GM10248 (cell line): ENCODE data around the gene USP35.

Source experiments
- CTCF ChIA-PET: fragments of 300-600 bp; sonication (Branson Sonifier 250); formaldehyde crosslinking; extraction: SDS; loops from one replicate; lab custom pipeline; 2021; ENCODE audit warnings: antibody characterized with exemption; lab: Yijun Ruan, JAX
- POLR2A ChIA-PET: fragments of 350-650 bp; sonication (Branson Sonifier 250); formaldehyde crosslinking; extraction: SDS; loops from one replicate; lab custom pipeline; 2020; ENCODE audit warnings: antibody characterized with exemption; lab: Yijun Ruan, JAX
- DNase-seq: peaks from one replicate; pipeline ENCODE4 v3.0.0; 2012; ENCODE audit errors: extremely low spot score
- CTCF ChIP-seq: IDR thresholded peaks from 2 replicates; pipeline ENCODE4 v1.5.1; 2012; ENCODE audit warnings: mild to moderate bottlenecking, low read depth; ENCODE audit errors: extremely low read depth, missing control alignments, control extremely low read depth

Gene USP35

DNA sequence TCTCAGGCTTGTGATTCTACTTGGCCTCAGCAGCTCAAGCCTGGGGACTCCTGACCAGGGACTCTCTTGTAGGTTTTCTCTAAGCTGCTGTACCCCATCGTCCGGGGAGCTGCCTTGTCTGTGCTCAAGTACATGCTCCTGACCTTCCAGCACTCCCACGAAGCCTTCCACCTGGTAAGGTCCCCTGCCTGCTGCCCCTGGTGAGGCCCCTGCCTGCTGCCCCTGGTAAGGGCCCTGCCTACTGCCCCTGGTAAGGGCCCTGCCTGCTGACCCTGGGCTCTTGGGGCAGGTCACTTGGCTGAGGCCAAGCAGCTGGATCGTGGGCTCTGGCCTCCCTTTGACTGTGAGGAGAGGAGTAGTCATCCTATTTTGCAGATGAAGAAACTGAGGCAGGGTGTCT, 11.3 kb downstream of the USP35 start:
- POLR2A ChIA-PET = interaction anchor here (0.6 kb wide), 1 partner anchor 111 kb away, joined by 3 read pairs; no protein-coding TSS in a partner anchor
- CTCF ChIA-PET = interaction anchor here (0.9 to 2.1 kb wide), 2 partner anchors 9 to 364 kb away, joined by 3 to 8 read pairs; no protein-coding TSS in a partner anchor
- no peak for DNase-seq
- no peak for TF ChIP-seq CTCF

GRCh38 chr11:78200553-78200952, 11.8 kb downstream of the USP35 start:
- no peak for TF ChIP-seq CTCF
- ChIA-PET CTCF (interaction anchor here (0.9 to 2.1 kb wide), 2 partner anchors 8 to 364 kb away, joined by 3 to 8 read pairs; no protein-coding TSS in a partner anchor), POLR2A (no interaction called here)
- no peak for DNase-seq

GRCh38 chr11:78201096-78201818, 12.5 kb downstream of the USP35 start:
- DNase-seq = no peak
- ChIA-PET CTCF (interaction anchor here (1.0 to 2.1 kb wide), 3 partner anchors 19 to 460 kb away, joined by 3 to 8 read pairs (median 3); no protein-coding TSS in a partner anchor), POLR2A (no interaction called here)
- TF ChIP-seq CTCF = no peak

GRCh38 chr11:78202733-78203167, 14.0 kb downstream of the USP35 start:
- ChIA-PET POLR2A (no interaction called here), CTCF (interaction anchor here (1.7 kb wide), 1 partner anchor 9 kb away, joined by 5 read pairs; no protein-coding TSS in a partner anchor)
- no peak for DNase-seq
- TF ChIP-seq CTCF = no peak

- DNase-seq = no peak
- no peak for TF ChIP-seq CTCF
- POLR2A ChIA-PET = no interaction called here
- CTCF ChIA-PET = interaction anchor here (1.7 kb wide), 1 partner anchor 9 kb away, joined by 5 read pairs; no protein-coding TSS in a partner anchor
These were observed 14.5 kb downstream of the USP35 start for GRCh38 chr11:78203184-78203583.

- no peak for TF ChIP-seq CTCF
- POLR2A ChIA-PET = no interaction called here
- DNase-seq = no peak
- CTCF ChIA-PET = no interaction called here
These were observed 16.5 kb downstream of the USP35 start for GRCh38 chr11:78205256-78205655.
